ENCODE data around the gene RASSF8.
A peak's percentile ranks its signal among the peaks of the same experiment; 100 is the strongest.

Gene RASSF8

GRCh38 chr12:26096036-26096435 is 137.6 kb downstream of the RASSF8 start:
- no peak for TF ChIP-seq EZH2phosphoT487 (IDR thresholded peaks at IDR 0.05; ENCODE audit: low read length)
- no peak for TF ChIP-seq EZH2 (optimal IDR thresholded peaks at IDR 0.05; ENCODE audit: low read depth, low read length)
- TF ChIP-seq CTCF (IDR thresholded peaks at IDR 0.05; ENCODE audit: low read length) = no peak
- Histone ChIP-seq H3K9ac (ENCODE audit: low read length) (no peak overlapping the region), H3F3A (ENCODE audit: insufficient read depth, low read length) (no peaks in the 10 kb centered on the region), H3K4me1 (ENCODE audit: low read length) (peaks cover 27% of the 10 kb centered on the region), H3K79me2 (ENCODE audit: low read length) (no peaks in the 10 kb centered on the region), H3K4me2 (ENCODE audit: low read depth, low read length) (no peak overlapping the region), H2AFZ (ENCODE audit: low read length) (no peak overlapping the region), H3K4me3 (ENCODE audit: low read length) (no peak overlapping the region), H3K9me3 (replicated peaks; ENCODE audit: insufficient read depth, low read length) (no peaks in the 10 kb centered on the region), H3K27ac (ENCODE audit: low read length) (no peak overlapping the region), H4K20me1 (ENCODE audit: insufficient read depth, low read length) (no peaks in the 10 kb centered on the region), H3K36me3 (replicated peaks; ENCODE audit: insufficient read depth, low read length) (no peaks in the 10 kb centered on the region), H3K27me3 (replicated peaks; ENCODE audit: insufficient read depth, low read length) (no peaks in the 10 kb centered on the region), H3K9me2 (replicated peaks; ENCODE audit: insufficient read depth, low read length) (no peaks in the 10 kb centered on the region)
- no peak for DNase-seq

GRCh38 chr12:26097046-26097878 is 138.8 kb downstream of the RASSF8 start:
- no peaks in the 10 kb centered on the region for H3K79me2 ChIP-seq (ENCODE audit: low read length)
- no peaks in the 10 kb centered on the region for H3K9me3 ChIP-seq (replicated peaks; ENCODE audit: insufficient read depth, low read length)
- no peak overlapping the region for H3K4me3 ChIP-seq (ENCODE audit: low read length)
- H4K20me1 ChIP-seq (ENCODE audit: insufficient read depth, low read length) = no peaks in the 10 kb centered on the region
- H2AFZ ChIP-seq (ENCODE audit: low read length) = no peak overlapping the region
- peak; percentile 91 for TF ChIP-seq CTCF (IDR thresholded peaks at IDR 0.05; ENCODE audit: low read length)
- no peak for TF ChIP-seq EZH2 (optimal IDR thresholded peaks at IDR 0.05; ENCODE audit: low read depth, low read length)
- no peak for TF ChIP-seq EZH2phosphoT487 (IDR thresholded peaks at IDR 0.05; ENCODE audit: low read length)
- H3K9ac ChIP-seq (ENCODE audit: low read length) = no peak overlapping the region
- H3K36me3 ChIP-seq (replicated peaks; ENCODE audit: insufficient read depth, low read length) = no peaks in the 10 kb centered on the region
- peaks cover 20% of the 10 kb centered on the region for H3K4me1 ChIP-seq (ENCODE audit: low read length)
- no peak overlapping the region for H3K27ac ChIP-seq (ENCODE audit: low read length)
- H3K9me2 ChIP-seq (replicated peaks; ENCODE audit: insufficient read depth, low read length) = no peaks in the 10 kb centered on the region
- peak overlapping the region; percentile 29; the same call in 1 of the 2 replicates for H3K4me2 ChIP-seq (ENCODE audit: low read depth, low read length)
- H3F3A ChIP-seq (ENCODE audit: insufficient read depth, low read length) = no peaks in the 10 kb centered on the region
- H3K27me3 ChIP-seq (replicated peaks; ENCODE audit: insufficient read depth, low read length) = no peaks in the 10 kb centered on the region
- peak; percentile 64 for DNase-seq

- no peaks in the 10 kb centered on the region for H3K9me2 ChIP-seq (replicated peaks; ENCODE audit: insufficient read depth, low read length)
- TF ChIP-seq EZH2 (optimal IDR thresholded peaks at IDR 0.05; ENCODE audit: low read depth, low read length) = no peak
- no peak for TF ChIP-seq CTCF (IDR thresholded peaks at IDR 0.05; ENCODE audit: low read length)
- no peak for TF ChIP-seq EZH2phosphoT487 (IDR thresholded peaks at IDR 0.05; ENCODE audit: low read length)
- no peak for DNase-seq
- H2AFZ ChIP-seq (ENCODE audit: low read length) = no peak overlapping the region
- peaks cover 11% of the 10 kb centered on the region; the same call in 1 of the 2 replicates for H3K4me1 ChIP-seq (ENCODE audit: low read length)
- H3K9me3 ChIP-seq (replicated peaks; ENCODE audit: insufficient read depth, low read length) = no peaks in the 10 kb centered on the region
- no peak overlapping the region for H3K9ac ChIP-seq (ENCODE audit: low read length)
- H3K36me3 ChIP-seq (replicated peaks; ENCODE audit: insufficient read depth, low read length) = no peaks in the 10 kb centered on the region
- no peaks in the 10 kb centered on the region for H3K79me2 ChIP-seq (ENCODE audit: low read length)
- no peaks in the 10 kb centered on the region for H4K20me1 ChIP-seq (ENCODE audit: insufficient read depth, low read length)
- no peak overlapping the region for H3K4me3 ChIP-seq (ENCODE audit: low read length)
- H3K4me2 ChIP-seq (ENCODE audit: low read depth, low read length) = no peak overlapping the region
- H3K27ac ChIP-seq (ENCODE audit: low read length) = no peak overlapping the region
- no peaks in the 10 kb centered on the region for H3K27me3 ChIP-seq (replicated peaks; ENCODE audit: insufficient read depth, low read length)
- no peaks in the 10 kb centered on the region for H3F3A ChIP-seq (ENCODE audit: insufficient read depth, low read length)
These were observed 142.3 kb downstream of the RASSF8 start for GRCh38 chr12:26100666-26101349.

All from MM.1S (cell line).